ENCODE data around the gene MCM5. TPM values are rescaled to one million over a fixed set of nuclear protein-coding genes. Genes with fewer than 3 reads are reported as not detected.

MCM5 gene
- total RNA-seq, 4 donors from 2014 or later, result 16.5 to 102 (median 21.5) TPM

- H3K4me3 ChIP-seq, result peak overlapping the region; percentile 74 to 98 (median 89)
- H3K36me3 ChIP-seq, result peaks cover 0 to 10% (median 0%) of the 10 kb centered on the region in 3 donors
- peak overlapping the region; percentile 9 to 88 (median 63) for H3K27ac ChIP-seq
- no peaks in the 10 kb centered on the region for H3K27me3 ChIP-seq
- peaks cover 0 to 13% (median 6%) of the 10 kb centered on the region in 4 donors for H3K4me1 ChIP-seq
- no peak for DNase-seq
- no peaks in the 10 kb centered on the region for H3K9me3 ChIP-seq
- no peak for TF ChIP-seq CTCF (IDR thresholded peaks at IDR 0.05)
- no peak for TF ChIP-seq POLR2A (IDR thresholded peaks at IDR 0.05)
These were observed 744 bp upstream of the MCM5 start for GRCh38 chr22:35399114-35399677.

GRCh38 chr22:35400501-35400790, 506 bp downstream of the MCM5 start:
- Histone ChIP-seq H3K36me3 (peaks cover 0 to 22% (median 0%) of the 10 kb centered on the region in 3 donors), H3K4me1 (peaks cover 0 to 13% (median 6%) of the 10 kb centered on the region in 4 donors), H3K27me3 (no peaks in the 10 kb centered on the region), H3K9me3 (no peaks in the 10 kb centered on the region), H3K4me3 (peak overlapping the region; percentile 74 to 98 (median 89)), H3K27ac (peak overlapping the region in 3 of 4 donors; percentile 15 to 88 (median 77))
- no peak for TF ChIP-seq CTCF (IDR thresholded peaks at IDR 0.05)
- no peak for TF ChIP-seq POLR2A (IDR thresholded peaks at IDR 0.05)
- peak in 1 of 3 donors; percentile 32 for DNase-seq

GRCh38 chr22:35401863-35402262, 1.9 kb downstream of the MCM5 start:
- no peak for DNase-seq
- H3K4me1 ChIP-seq, result peaks cover 0 to 13% (median 6%) of the 10 kb centered on the region in 4 donors
- H3K36me3 ChIP-seq, result peaks cover 0 to 33% (median 0%) of the 10 kb centered on the region in 3 donors

GRCh38 chr22:35403356-35403755, 3.4 kb downstream of the MCM5 start:
- no peak for TF ChIP-seq CTCF (IDR thresholded peaks at IDR 0.05)
- TF ChIP-seq POLR2A (IDR thresholded peaks at IDR 0.05), result no peak
- no peaks in the 10 kb centered on the region for H3K9me3 ChIP-seq
- no peaks in the 10 kb centered on the region for H3K27me3 ChIP-seq
- peaks cover 0 to 13% (median 6%) of the 10 kb centered on the region in 4 donors for H3K4me1 ChIP-seq
- H3K27ac ChIP-seq, result no peak overlapping the region
- H3K4me3 ChIP-seq, result no peak overlapping the region
- H3K36me3 ChIP-seq, result peaks cover 0 to 48% (median 0%) of the 10 kb centered on the region in 3 donors
- no peak for DNase-seq

More at GRCh38 chr22:35401863-35402262, 1.9 kb downstream of the MCM5 start:
- no peak overlapping the region for H3K4me3 ChIP-seq
- H3K27me3 ChIP-seq, result no peaks in the 10 kb centered on the region
- no peaks in the 10 kb centered on the region for H3K9me3 ChIP-seq
- H3K27ac ChIP-seq, result no peak overlapping the region
- TF ChIP-seq CTCF (IDR thresholded peaks at IDR 0.05), result no peak
- no peak for TF ChIP-seq POLR2A (IDR thresholded peaks at IDR 0.05)

- peaks cover 0 to 13% (median 5%) of the 10 kb centered on the region in 4 donors for H3K4me1 ChIP-seq
- TF ChIP-seq POLR2A (IDR thresholded peaks at IDR 0.05) (no peak), CTCF (IDR thresholded peaks at IDR 0.05) (no peak)
- no peaks in the 10 kb centered on the region for H3K9me3 ChIP-seq
- no peak for DNase-seq
- H3K27ac ChIP-seq, result no peak overlapping the region
- no peak overlapping the region for H3K4me3 ChIP-seq
- H3K27me3 ChIP-seq, result no peaks in the 10 kb centered on the region
- peaks cover 0 to 56% (median 0%) of the 10 kb centered on the region in 3 donors for H3K36me3 ChIP-seq
These were observed 4.2 kb downstream of the MCM5 start for GRCh38 chr22:35404176-35404575.
